Bronchial epithelial cell (primary cell): ENCODE data around the gene DAPP1. TPM values are rescaled to one million over a fixed set of nuclear protein-coding genes. Genes with fewer than 3 reads are reported as not detected.

Experiments
- DNase-seq: peaks from one replicate; pipeline ENCODE4 v3.0.0-alpha.2; 2010; ENCODE audit warnings: low read depth
- FAIRE-seq: peaks from 2 replicates; lab custom pipeline; 2011; peaks lifted over from hg19 to GRCh38; lab: Jason Lieb, UNC
- H3K27me3 ChIP-seq: 2 replicates; pipeline ENCODE4 v1.5.1; 2011; ENCODE audit warnings: low read length; ENCODE audit not compliant: control insufficient read depth, insufficient read depth
- H3K36me3 ChIP-seq: 2 replicates; pipeline ENCODE4 v1.5.1; 2011; ENCODE audit warnings: low read length; ENCODE audit not compliant: control insufficient read depth, insufficient read depth
- H3K4me3 ChIP-seq: 2 replicates; pipeline ENCODE4 v1.5.1; 2011; ENCODE audit warnings: mild to moderate bottlenecking, low read depth, low read length, control low read depth
- total RNA-seq: library from RNA; depleted of rRNA; stranded (reverse); fragments of >200 nt; gene quantifications from 2 replicates; pipeline ENCODE4 v1.2.1, GENCODE V29; 2014
- TF ChIP-seq, protein P1 (sequence below): IDR thresholded peaks from 2 replicates; pipeline ENCODE4 v1.5.1; 2011; ENCODE audit warnings: mild to moderate bottlenecking, moderate library complexity, low read length, control low read depth, inconsistent platforms; ENCODE audit not compliant: insufficient read depth, severe bottlenecking

DAPP1 gene
- total RNA-seq, 1 donor from 2014 or later, result 31.3 TPM

DNA sequence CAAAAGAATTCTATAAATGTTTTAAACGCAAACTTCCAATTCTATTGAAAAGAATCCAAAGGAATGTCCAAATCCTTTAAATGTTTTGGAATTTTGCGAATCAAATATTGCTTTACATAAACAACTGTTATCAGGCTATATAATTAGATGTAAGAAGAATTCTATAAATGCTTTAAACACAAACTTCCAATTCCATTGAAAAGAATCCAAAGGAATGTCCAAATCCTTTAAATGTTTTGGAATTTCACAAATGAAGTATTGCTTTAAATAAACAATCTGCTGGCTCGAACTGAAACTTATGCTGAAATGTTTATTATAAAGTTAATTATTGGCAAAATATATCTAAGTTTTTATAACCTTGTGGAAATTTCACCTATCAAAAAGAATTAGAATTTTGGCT is 16.1 kb downstream of the DAPP1 start:
- Histone ChIP-seq H3K4me3 (no peak overlapping the region), H3K27me3 (no peaks in the 10 kb centered on the region), H3K36me3 (peaks cover 14% of the 10 kb centered on the region)
- TF ChIP-seq, protein P1, sequence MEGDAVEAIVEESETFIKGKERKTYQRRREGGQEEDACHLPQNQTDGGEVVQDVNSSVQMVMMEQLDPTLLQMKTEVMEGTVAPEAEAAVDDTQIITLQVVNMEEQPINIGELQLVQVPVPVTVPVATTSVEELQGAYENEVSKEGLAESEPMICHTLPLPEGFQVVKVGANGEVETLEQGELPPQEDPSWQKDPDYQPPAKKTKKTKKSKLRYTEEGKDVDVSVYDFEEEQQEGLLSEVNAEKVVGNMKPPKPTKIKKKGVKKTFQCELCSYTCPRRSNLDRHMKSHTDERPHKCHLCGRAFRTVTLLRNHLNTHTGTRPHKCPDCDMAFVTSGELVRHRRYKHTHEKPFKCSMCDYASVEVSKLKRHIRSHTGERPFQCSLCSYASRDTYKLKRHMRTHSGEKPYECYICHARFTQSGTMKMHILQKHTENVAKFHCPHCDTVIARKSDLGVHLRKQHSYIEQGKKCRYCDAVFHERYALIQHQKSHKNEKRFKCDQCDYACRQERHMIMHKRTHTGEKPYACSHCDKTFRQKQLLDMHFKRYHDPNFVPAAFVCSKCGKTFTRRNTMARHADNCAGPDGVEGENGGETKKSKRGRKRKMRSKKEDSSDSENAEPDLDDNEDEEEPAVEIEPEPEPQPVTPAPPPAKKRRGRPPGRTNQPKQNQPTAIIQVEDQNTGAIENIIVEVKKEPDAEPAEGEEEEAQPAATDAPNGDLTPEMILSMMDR, result no peak
- no peak for FAIRE-seq
- no peak for DNase-seq

DNA sequence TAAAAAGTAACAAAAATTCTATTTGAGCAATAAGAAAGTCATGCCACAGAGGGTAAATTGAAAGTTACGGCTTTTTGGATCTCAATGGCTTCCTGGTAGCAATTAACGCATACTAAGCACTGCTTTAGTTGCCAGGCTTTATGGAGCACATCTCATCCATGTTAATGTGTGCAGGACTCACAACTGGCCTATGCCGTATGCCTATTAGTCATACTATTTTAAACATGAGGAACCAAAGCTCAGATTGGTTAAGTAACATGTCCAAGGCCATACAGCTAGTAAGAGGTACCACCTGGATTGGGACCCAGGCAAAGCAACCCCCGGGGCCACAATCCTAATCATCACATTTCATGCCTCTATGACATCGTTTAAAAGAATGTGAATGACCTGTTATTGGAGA is 17.1 kb downstream of the DAPP1 start:
- H3K27me3 ChIP-seq, result no peaks in the 10 kb centered on the region
- DNase-seq, result peak; percentile 37
- FAIRE-seq, result no peak
- peaks cover 15% of the 10 kb centered on the region for H3K36me3 ChIP-seq
- no peak overlapping the region for H3K4me3 ChIP-seq
- TF ChIP-seq, protein P1, result no peak

- DNase-seq (no peak), FAIRE-seq (no peak)
- H3K4me3 ChIP-seq, result no peak overlapping the region
- H3K36me3 ChIP-seq, result peaks cover 20% of the 10 kb centered on the region
- no peaks in the 10 kb centered on the region for H3K27me3 ChIP-seq
- TF ChIP-seq, protein P1, result no peak
Observed at GRCh38 chr4:99834569-99834968, 17.9 kb downstream of the DAPP1 start.

GRCh38 chr4:99835942-99836341 is 19.3 kb downstream of the DAPP1 start:
- FAIRE-seq (no peak), DNase-seq (no peak)
- no peaks in the 10 kb centered on the region for H3K27me3 ChIP-seq
- no peak overlapping the region for H3K4me3 ChIP-seq
- peaks cover 20% of the 10 kb centered on the region for H3K36me3 ChIP-seq
- TF ChIP-seq, protein P1, result no peak

- no peaks in the 10 kb centered on the region for H3K27me3 ChIP-seq
- TF ChIP-seq, protein P1, result no peak
- FAIRE-seq, result no peak
- peaks cover 27% of the 10 kb centered on the region for H3K36me3 ChIP-seq
- peak; percentile 37 for DNase-seq
- no peak overlapping the region for H3K4me3 ChIP-seq
Observed at GRCh38 chr4:99838927-99839326, 22.3 kb downstream of the DAPP1 start.

- Histone ChIP-seq H3K36me3 (peaks cover 20% of the 10 kb centered on the region), H3K4me3 (no peak overlapping the region), H3K27me3 (no peaks in the 10 kb centered on the region)
- TF ChIP-seq, protein P1, result no peak
- FAIRE-seq, result peak; percentile 52
- no peak for DNase-seq
Observed at GRCh38 chr4:99841129-99841528, 24.5 kb downstream of the DAPP1 start.
